B cell (primary cell): ENCODE data around the gene SYNC. TPM values are rescaled to one million over a fixed set of nuclear protein-coding genes. Genes with fewer than 3 reads are reported as not detected.

ENCODE experiments used
- ATAC-seq: fragments of 200-7000 bp; cut with Tn5 transposase; one replicate; pipeline ENCODE4 v1.10.0; 2021; ENCODE audit warnings: low read depth, mild to moderate bottlenecking, moderate number of reproducible peaks, moderate library complexity
- CTCF ChIA-PET: fragments of 350-600 bp; sonication (Branson Sonifier 250); formaldehyde crosslinking; loops from one replicate; lab custom pipeline; 2021; ENCODE audit warnings: antibody characterized with exemption, inconsistent platforms; lab: Charles Lee
- POLR2A ChIA-PET: fragments of 350-600 bp; sonication (Branson Sonifier 250); formaldehyde crosslinking; loops from one replicate; lab custom pipeline; 2021; ENCODE audit warnings: antibody characterized with exemption; lab: Charles Lee
- DNase-seq: peaks from one replicate; pipeline ENCODE4 v3.0.0; 2013
- H2AFZ ChIP-seq: 2 replicates; pipeline ENCODE4 v1.6.1; 2012; ENCODE audit warnings: mild to moderate bottlenecking, low read depth, low read length; ENCODE audit not compliant: insufficient read depth, poor library complexity, severe bottlenecking
- H3K27ac ChIP-seq, 2 donors: 1 replicate in 1 of 2; 2 replicates in 1 of 2; pipeline ENCODE4 v1.5.1; 2012 to 2013; ENCODE audit warnings: low read length in 2 of 2, mild to moderate bottlenecking in 2 of 2, moderate library complexity in 1 of 2
- H3K27me3 ChIP-seq, 4 experiments: fragments of 200-600 bp in 1 of 4; sonication (generic) in 1 of 4; replicated peaks in 1 of 4; 1 replicate in 2 of 4; 2 replicates in 2 of 4; pipeline versions ENCODE4 v1.6.1 to v1.7.0; 2013 to 2016; ENCODE audit warnings: low read length in 3 of 4, mild to moderate bottlenecking in 2 of 4, mixed read lengths in 1 of 4, moderate library complexity in 1 of 4; ENCODE audit not compliant: insufficient read depth in 4 of 4, control insufficient read depth in 3 of 4; ENCODE audit errors: control extremely low read depth in 1 of 4
- H3K36me3 ChIP-seq, 2 experiments: replicated peaks in 1 of 2; 1 replicate in 1 of 2; 2 replicates in 1 of 2; pipeline versions ENCODE4 v1.6.1 to v1.7.1; 2013; ENCODE audit warnings: low read length in 1 of 2; ENCODE audit not compliant: insufficient read depth in 2 of 2, control insufficient read depth in 1 of 2; ENCODE audit errors: control extremely low read depth in 1 of 2, extremely low read depth in 1 of 2
- H3K4me1 ChIP-seq, 2 donors: fragments of 200-600 bp in 1 of 2; sonication (generic) in 1 of 2; 1 replicate in 1 of 2; 2 replicates in 1 of 2; pipeline versions ENCODE4 v1.5.1 to v1.6.1; 2013 to 2017; ENCODE audit warnings: low read length in 2 of 2; ENCODE audit not compliant: control insufficient read depth in 2 of 2, insufficient read depth in 2 of 2
- H3K4me2 ChIP-seq: replicated peaks from 2 replicates; pipeline ENCODE3; 2012; ENCODE audit warnings: mild to moderate bottlenecking, low read depth, low read length; ENCODE audit not compliant: poor library complexity, severe bottlenecking
- H3K4me3 ChIP-seq, 5 experiments: fragments of 200-600 bp in 1 of 5; sonication (generic) in 1 of 5; 1 replicate in 3 of 5; 2 replicates in 2 of 5; pipeline versions ENCODE4 v1.5.1 to v1.7.0; 2011 to 2016; ENCODE audit warnings: low read length in 4 of 5, mild to moderate bottlenecking in 4 of 5, low read depth in 2 of 5, control low read depth in 1 of 5, moderate library complexity in 1 of 5; ENCODE audit not compliant: insufficient read depth in 1 of 5; ENCODE audit errors: control extremely low read depth in 1 of 5, extremely low read depth in 1 of 5
- H3K79me2 ChIP-seq: fragments of 200-600 bp; sonication (generic); one replicate; pipeline ENCODE4 v1.6.0; 2016; ENCODE audit warnings: low read length; ENCODE audit not compliant: control insufficient read depth, insufficient read depth
- H3K9ac ChIP-seq: fragments of 200-600 bp; sonication (generic); 2 replicates; pipeline ENCODE4 v1.6.1; 2017; ENCODE audit warnings: mild to moderate bottlenecking, low read length, moderate library complexity
- H3K9me3 ChIP-seq, 3 donors: one replicate each; pipeline versions ENCODE4 v1.6.1 to v1.7.1; 2013; ENCODE audit warnings: low read length in 2 of 3; ENCODE audit not compliant: control insufficient read depth in 2 of 3, insufficient read depth in 1 of 3; ENCODE audit errors: control extremely low read depth in 1 of 3
- H4K20me1 ChIP-seq: 2 replicates; pipeline ENCODE4 v1.6.0; 2012; ENCODE audit warnings: mild to moderate bottlenecking, low read length; ENCODE audit not compliant: insufficient read depth, control insufficient read depth, poor library complexity, severe bottlenecking
- H3K27ac Mint-ChIP-seq: one replicate; pipeline ENCODE4 v1.8.0; 2021; ENCODE audit warnings: mixed read lengths
- H3K27me3 Mint-ChIP-seq: one replicate; pipeline ENCODE4 v1.8.0; 2021; ENCODE audit warnings: mixed read lengths
- H3K4me1 Mint-ChIP-seq: one replicate; pipeline ENCODE4 v1.8.0; 2021; ENCODE audit warnings: mixed read lengths
- H3K4me3 Mint-ChIP-seq: one replicate; pipeline ENCODE4 v1.8.0; 2021; ENCODE audit warnings: mixed read lengths
- H3K9me3 Mint-ChIP-seq: one replicate; pipeline ENCODE4 v1.8.0; 2022; ENCODE audit warnings: mixed read lengths; ENCODE audit not compliant: insufficient read depth
- EZH2 ChIP-seq: IDR thresholded peaks from 2 replicates; pipeline ENCODE4 v1.6.1; 2012; ENCODE audit warnings: borderline replicate concordance, low read depth, mild to moderate bottlenecking, moderate library complexity, low read length; ENCODE audit not compliant: insufficient read depth, poor library complexity, severe bottlenecking
- WGBS: methylation state at CpG from one replicate; pipeline ENCODE4 v1.1.5; 2013; ENCODE audit warnings: missing lambda C conversion rate; ENCODE audit not compliant: insufficient coverage; 5-methylcytosine and 5-hydroxymethylcytosine counted together
- intact Hi-C: fragments of 100-400 bp; cut with micrococcal nuclease; formaldehyde crosslinking; loops from one replicate; pipeline ENCODE4 v1.10.0; 2022
- polyA plus RNA-seq: library from polyadenylated mRNA; depleted of rRNA; stranded (reverse); fragments of >200 nt; gene quantifications from 2 replicates; pipeline ENCODE4 v1.2.3, GENCODE V29; 2012
- total RNA-seq, 2 donors: library from RNA; stranded (reverse); fragments of 120-200 nt in 1 of 2; gene quantifications; 1 replicate in 1 of 2; 2 replicates in 1 of 2; pipeline versions ENCODE4 v1.2.3 to v1.2.4, GENCODE V29; 2013 to 2022
- TF ChIP-seq, protein P1 (sequence below): fragments of 200-600 bp; IDR thresholded peaks from one replicate; pipeline ENCODE4 v1.8.0; 2022; ENCODE audit warnings: antibody characterized with exemption, mild to moderate bottlenecking

The SYNC gene
- total and polyA plus RNA-seq, 2 donors (not counting 1 experiment from before 2014, with no cell fraction given), result not detected

DNA sequence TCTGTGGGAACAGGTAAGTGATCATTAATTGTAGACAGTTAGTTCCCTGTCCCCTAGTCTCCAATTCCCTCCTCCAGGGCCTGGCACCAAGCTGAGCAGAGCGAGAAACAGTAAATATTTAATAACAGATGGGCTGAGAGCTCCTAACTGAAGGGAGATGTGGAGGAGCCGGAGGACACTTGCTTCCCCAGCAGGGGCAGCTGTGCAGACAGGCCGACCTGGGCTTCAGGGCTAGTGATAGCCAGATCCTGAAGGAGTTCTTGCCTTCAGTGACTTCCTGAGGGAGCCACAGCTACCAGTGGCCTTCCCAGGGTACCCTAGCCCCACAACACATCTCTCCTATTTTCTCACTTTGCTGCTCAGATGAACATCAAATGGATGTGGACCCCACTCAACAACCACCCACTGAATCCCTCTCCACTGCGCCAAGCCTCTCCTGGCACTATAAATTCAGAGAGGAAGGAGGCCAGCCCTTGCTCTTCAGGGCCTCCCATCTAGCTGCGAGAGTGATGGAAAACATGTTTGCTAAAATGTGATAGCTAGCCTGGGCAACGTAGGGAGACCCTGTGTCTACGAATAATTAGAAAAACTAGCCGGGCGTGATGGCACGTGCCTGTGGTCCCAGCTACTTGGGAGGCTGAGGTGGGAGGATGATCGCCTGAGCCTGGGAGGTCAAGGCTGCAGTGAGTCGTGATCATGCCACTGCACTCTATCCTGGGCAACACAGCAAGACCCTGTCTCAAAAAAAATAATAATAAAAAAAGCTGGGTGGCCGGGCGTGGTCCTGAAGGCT is 26.9 kb upstream of the SYNC start:
- intact Hi-C loops, result no loop called here
- Histone ChIP-seq H3K4me2 (no peak overlapping the region), H2AFZ (no peak overlapping the region), H4K20me1 (no peaks in the 10 kb centered on the region), H3K36me3 (no peaks in the 10 kb centered on the region), H3K9ac (no peak overlapping the region), H3K4me1 (no peaks in the 10 kb centered on the region), H3K79me2 (no peaks in the 10 kb centered on the region), H3K27me3 (peaks cover 0 to 16% (median 3%) of the 10 kb centered on the region in 4 experiments), H3K27ac (no peak overlapping the region), H3K4me3 (no peak overlapping the region), H3K9me3 (no peaks in the 10 kb centered on the region)
- no peaks in the 10 kb centered on the region for H3K9me3 Mint-ChIP-seq
- ATAC-seq, result no peak
- ChIA-PET CTCF (interaction anchor here (3.5 kb wide), 1 partner anchor 17 kb away, joined by 14 read pairs; no protein-coding TSS in a partner anchor), POLR2A (no interaction called here)
- no peak overlapping the region for H3K4me3 Mint-ChIP-seq
- H3K27me3 Mint-ChIP-seq, result peaks cover 32% of the 10 kb centered on the region
- no peaks in the 10 kb centered on the region for H3K4me1 Mint-ChIP-seq
- WGBS, result 86% methylated on average over 13 of the region's 14 CpGs
- no peak for TF ChIP-seq EZH2
- DNase-seq, result no peak
- no peak overlapping the region for H3K27ac Mint-ChIP-seq

DNA sequence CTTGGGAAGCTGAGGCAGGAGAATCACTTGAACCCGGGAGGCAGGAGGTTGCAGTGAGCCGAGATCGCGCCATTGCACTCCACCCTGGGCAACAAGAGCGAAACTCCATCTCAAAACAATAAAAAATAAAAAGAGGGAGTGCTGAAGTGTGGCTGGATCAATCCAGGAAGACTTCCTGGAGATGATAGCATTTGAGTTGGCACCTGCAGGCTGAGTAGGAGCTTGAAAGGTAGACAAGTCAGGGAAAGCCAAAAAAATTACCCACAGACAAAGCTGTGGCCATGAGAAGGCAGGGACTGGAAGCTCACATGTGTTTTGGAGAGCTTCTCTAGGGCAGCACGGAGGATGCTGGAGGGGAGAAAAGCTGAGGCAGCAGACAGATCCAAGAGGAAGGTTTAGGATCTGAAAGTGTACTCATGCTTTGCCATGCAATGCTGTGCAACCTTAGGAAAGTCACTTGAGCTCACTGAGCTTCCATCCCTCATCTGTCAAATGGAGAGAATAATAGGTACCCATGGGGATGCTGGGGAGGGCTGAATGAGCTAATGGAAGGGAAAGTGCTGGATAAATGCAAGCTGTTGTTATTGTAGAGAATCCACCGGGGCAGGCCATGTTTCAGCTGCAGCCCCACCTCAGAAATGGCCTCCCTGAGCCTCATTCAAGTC is 26.0 kb upstream of the SYNC start:
- no peaks in the 10 kb centered on the region for H4K20me1 ChIP-seq
- Mint-ChIP-seq H3K4me3 (no peak overlapping the region), H3K9me3 (no peaks in the 10 kb centered on the region), H3K4me1 (no peaks in the 10 kb centered on the region), H3K27ac (no peak overlapping the region), H3K27me3 (peaks cover 29% of the 10 kb centered on the region)
- H3K9ac ChIP-seq, result no peak overlapping the region
- TF ChIP-seq, protein P1, sequence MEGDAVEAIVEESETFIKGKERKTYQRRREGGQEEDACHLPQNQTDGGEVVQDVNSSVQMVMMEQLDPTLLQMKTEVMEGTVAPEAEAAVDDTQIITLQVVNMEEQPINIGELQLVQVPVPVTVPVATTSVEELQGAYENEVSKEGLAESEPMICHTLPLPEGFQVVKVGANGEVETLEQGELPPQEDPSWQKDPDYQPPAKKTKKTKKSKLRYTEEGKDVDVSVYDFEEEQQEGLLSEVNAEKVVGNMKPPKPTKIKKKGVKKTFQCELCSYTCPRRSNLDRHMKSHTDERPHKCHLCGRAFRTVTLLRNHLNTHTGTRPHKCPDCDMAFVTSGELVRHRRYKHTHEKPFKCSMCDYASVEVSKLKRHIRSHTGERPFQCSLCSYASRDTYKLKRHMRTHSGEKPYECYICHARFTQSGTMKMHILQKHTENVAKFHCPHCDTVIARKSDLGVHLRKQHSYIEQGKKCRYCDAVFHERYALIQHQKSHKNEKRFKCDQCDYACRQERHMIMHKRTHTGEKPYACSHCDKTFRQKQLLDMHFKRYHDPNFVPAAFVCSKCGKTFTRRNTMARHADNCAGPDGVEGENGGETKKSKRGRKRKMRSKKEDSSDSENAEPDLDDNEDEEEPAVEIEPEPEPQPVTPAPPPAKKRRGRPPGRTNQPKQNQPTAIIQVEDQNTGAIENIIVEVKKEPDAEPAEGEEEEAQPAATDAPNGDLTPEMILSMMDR, result no peak
- TF ChIP-seq EZH2, result no peak
- H3K4me1 ChIP-seq, result no peaks in the 10 kb centered on the region
- intact Hi-C loops, result no loop called here
- ATAC-seq (no peak), DNase-seq (no peak)
- CTCF ChIA-PET, result interaction anchor here (3.5 kb wide), 1 partner anchor 16 kb away, joined by 14 read pairs; no protein-coding TSS in a partner anchor
- WGBS, result 100% methylated on average over 1 of the region's 7 CpGs
- H3K9me3 ChIP-seq, result no peaks in the 10 kb centered on the region
- peaks cover 0 to 10% (median 3%) of the 10 kb centered on the region in 4 experiments for H3K27me3 ChIP-seq
- H3K27ac ChIP-seq, result no peak overlapping the region
- no peaks in the 10 kb centered on the region for H3K36me3 ChIP-seq
- no peak overlapping the region for H2AFZ ChIP-seq
- no peak overlapping the region for H3K4me3 ChIP-seq
- no peaks in the 10 kb centered on the region for H3K79me2 ChIP-seq
- POLR2A ChIA-PET, result no interaction called here
- H3K4me2 ChIP-seq, result no peak overlapping the region
